ENCODE results near the gene ADH1B. TPM values are rescaled to one million over a fixed set of nuclear protein-coding genes. Genes with fewer than 3 reads are reported as not detected.

ADH1B gene
- total and polyA plus RNA-seq, 9 of the 15 experiments (the other 6 are each of a cell fraction or from before 2014, with no cell fraction given): 0.71 TPM; not detected in 8

- no peak overlapping the region for H2AFZ ChIP-seq (ENCODE audit: low read depth, low read length)
- H3K9me3 ChIP-seq (replicated peaks; ENCODE audit: control insufficient read depth, insufficient read depth, low read depth, low read length): no peaks in the 10 kb centered on the region
- no peak overlapping the region for H3K27ac ChIP-seq (ENCODE audit: extremely low read depth, low read depth, low read length)
- intact Hi-C loops (cut with micrococcal nuclease) (no loop called here), in situ Hi-C loops (cut with MboI) (no loop called here)
- FAIRE-seq (no peak), DNase-seq (ENCODE audit: extremely low read depth in 1 of 4, low spot score in 3 of 4) (no peak), ATAC-seq (no peak)
- H3K27me3 ChIP-seq (ENCODE audit: control insufficient read depth in 2 of 2, insufficient read depth in 2 of 2, low read length in 2 of 2): no peaks in the 10 kb centered on the region
- no peaks in the 10 kb centered on the region for H4K20me1 ChIP-seq (replicated peaks; ENCODE audit: control insufficient read depth, insufficient read depth, low read length)
- no peaks in the 10 kb centered on the region for H3K4me1 ChIP-seq (replicated peaks in 1 of 2; ENCODE audit: control insufficient read depth in 2 of 2, insufficient read depth in 2 of 2, low read length in 2 of 2)
- CTCF ChIA-PET (ENCODE audit: low intra/inter-chr PET ratio): no interaction called here
- no peak overlapping the region for H3K4me2 ChIP-seq (ENCODE audit: insufficient read depth, low read length)
- no peaks in the 10 kb centered on the region for H3K9me1 ChIP-seq (ENCODE audit: control insufficient read depth, insufficient read depth, low read length)
- no TSS peak for BruUV-seq (replicated peaks)
- POLR2A ChIA-PET: no interaction called here
- H3K36me3 ChIP-seq (ENCODE audit: control insufficient read depth, insufficient read depth, low read length): no peaks in the 10 kb centered on the region
- no peaks in the 10 kb centered on the region for H3K79me2 ChIP-seq (ENCODE audit: control insufficient read depth, insufficient read depth, low read length)
- H3K9ac ChIP-seq (ENCODE audit: insufficient read depth in 1 of 2, low read depth in 2 of 2, low read length in 2 of 2): no peak overlapping the region
- WGBS (ENCODE audit: insufficient coverage, low coverage, missing lambda C conversion rate): 0% methylated on average over 7 of the region's 7 CpGs
- no peak overlapping the region for H3K4me3 ChIP-seq
- TF ChIP-seq KDM4B (IDR thresholded peaks at IDR 0.05; ENCODE audit: borderline replicate concordance in 2 of 2, low read depth in 1 of 2) (no peak), CEBPG (CRISPR knock-in tag; IDR thresholded peaks at IDR 0.05) (no peak), CEBPG (tag; conservative IDR thresholded peaks at IDR 0.05 in 1 of 2, IDR thresholded peaks at IDR 0.05 in 1 of 2) (no peak), PKNOX1 (IDR thresholded peaks at IDR 0.05) (no peak), NR4A1 (CRISPR knock-in tag; IDR thresholded peaks at IDR 0.05) (no peak), NR4A1 (tag; IDR thresholded peaks at IDR 0.05) (no peak), FOXA3 (CRISPR knock-in tag; conservative IDR thresholded peaks at IDR 0.05 in 1 of 2, IDR thresholded peaks at IDR 0.05 in 1 of 2) (no peak), ZSCAN32 (CRISPR knock-in tag; IDR thresholded peaks at IDR 0.05) (no peak), RUNX1 (IDR thresholded peaks at IDR 0.05; ENCODE audit: low read depth) (no peak), ZFX (CRISPR knock-in tag; IDR thresholded peaks at IDR 0.05) (no peak), KAT7 (CRISPR knock-in tag; IDR thresholded peaks at IDR 0.05; ENCODE audit: borderline replicate concordance) (no peak), ZNF778 (CRISPR knock-in tag; IDR thresholded peaks at IDR 0.05) (no peak), ZNF124 (CRISPR knock-in tag; IDR thresholded peaks at IDR 0.05) (no peak), NCOA4 (IDR thresholded peaks at IDR 0.05; ENCODE audit: partially characterized antibody) (no peak), ZNF551 (CRISPR knock-in tag; IDR thresholded peaks at IDR 0.05) (no peak), CBX3 (IDR thresholded peaks at IDR 0.05; ENCODE audit: borderline replicate concordance in 1 of 2, low read length in 2 of 2) (no peak), PBX2 (CRISPR knock-in tag; IDR thresholded peaks at IDR 0.05; ENCODE audit: low read depth) (no peak), PBX2 (tag; conservative IDR thresholded peaks at IDR 0.05; ENCODE audit: low read depth) (no peak)
Observed at GRCh38 chr4:99301376-99302164, 19.6 kb downstream of the ADH1B start.

Measured in K562 (cell line).